ENCODE measurements around the gene RING1. TPM values are rescaled to one million over a fixed set of nuclear protein-coding genes. Genes with fewer than 3 reads are reported as not detected.

Gene RING1
- total RNA-seq, 1 experiment from 2014 or later: 31.0 TPM

- H3K27me3 Mint-ChIP-seq (ENCODE audit: low read depth): no peaks in the 10 kb centered on the region
- H3K23ac ChIP-seq (ENCODE audit: insufficient read length, low read depth, low read length): no peak overlapping the region
- DNase-seq: no peak
- H3K14ac ChIP-seq (ENCODE audit: insufficient read depth, low read length): no peak overlapping the region
- H3K36me3 Mint-ChIP-seq (ENCODE audit: insufficient read depth in 1 of 3, low read depth in 3 of 3): peaks cover 12 to 55% (median 41%) of the 10 kb centered on the region in 3 experiments
- H4K5ac ChIP-seq (ENCODE audit: insufficient read length, low read depth, low read length): no peak overlapping the region
- no peaks in the 10 kb centered on the region for H3K9me3 Mint-ChIP-seq
- H4K20me1 ChIP-seq (ENCODE audit: control insufficient read depth, insufficient read depth, insufficient read length): no peaks in the 10 kb centered on the region
- no peak overlapping the region for H2BK15ac ChIP-seq (ENCODE audit: low read depth, low read length)
- H3K27ac ChIP-seq (ENCODE audit: insufficient read length, low read depth, low read length): no peak overlapping the region
- H3K27ac Mint-ChIP-seq: no peak overlapping the region
- no peak overlapping the region for H3T11ph ChIP-seq (ENCODE audit: low read length)
- H2AK5ac ChIP-seq (ENCODE audit: insufficient read length, low read length): no peak overlapping the region
- no peak overlapping the region for H2BK5ac ChIP-seq (ENCODE audit: insufficient read length, low read length)
- H3K9ac ChIP-seq (ENCODE audit: extremely low read depth, insufficient read length, low read length): no peak overlapping the region
- H4K8ac ChIP-seq (replicated peaks; ENCODE audit: insufficient read length, low read depth, low read length): no peak overlapping the region
- no peak overlapping the region for H2BK120ac ChIP-seq (ENCODE audit: low read depth, low read length, poor library complexity, severe bottlenecking)
- no peak overlapping the region for H2BK12ac ChIP-seq (ENCODE audit: insufficient read length, low read depth, low read length)
- H3K4me1 Mint-ChIP-seq: 0 out of 4 replicates have a peak, but pooled peaks cover 0 to 3% of the 10 kb centered on the region in 2 experiments
- H3K4me2 ChIP-seq (ENCODE audit: insufficient read depth, insufficient read length, low read length): no peak overlapping the region
- no CpG with 5 or more reads among the region's 5 CpGs for WGBS (ENCODE audit: extremely low coverage, insufficient read length, low lambda C conversion rate)
- H3K23me2 ChIP-seq (ENCODE audit: insufficient read length, low read depth, low read length, poor library complexity, severe bottlenecking): no peaks in the 10 kb centered on the region
- H3K9me3 ChIP-seq (ENCODE audit: control insufficient read depth, low read depth, low read length): no peaks in the 10 kb centered on the region
- no peaks in the 10 kb centered on the region for H3K27me3 ChIP-seq (ENCODE audit: insufficient read depth, low read length)
- H2BK20ac ChIP-seq (ENCODE audit: low read depth, low read length, poor library complexity, severe bottlenecking): no peak overlapping the region
- no peak overlapping the region for H3K4ac ChIP-seq (ENCODE audit: low read depth, low read length)
- no peak overlapping the region for H3K56ac ChIP-seq (ENCODE audit: insufficient read length, low read depth, low read length)
- H3K4me3 Mint-ChIP-seq: no peak overlapping the region
- H3K4me1 ChIP-seq (ENCODE audit: insufficient read depth, low read length): no peaks in the 10 kb centered on the region
- no peak overlapping the region for H2AFZ ChIP-seq (ENCODE audit: low read length)
- no peak for TF ChIP-seq CTCF (conservative IDR thresholded peaks at IDR 0.05)
- no peaks in the 10 kb centered on the region for H3K79me2 ChIP-seq (ENCODE audit: insufficient read depth, low read length)
- no peak overlapping the region for H4K91ac ChIP-seq (ENCODE audit: insufficient read length, low read depth, low read length)
- H3K79me1 ChIP-seq (ENCODE audit: insufficient read depth, low read depth, low read length, poor library complexity, severe bottlenecking): no peaks in the 10 kb centered on the region
- no peak overlapping the region for H3K18ac ChIP-seq (ENCODE audit: insufficient read length, low read depth, low read length)
Measured at GRCh38 chr6:33259032-33259431, 50.7 kb downstream of the RING1 start.

Small RNA genes lying within 50 kb of the gene (microRNA-seq; reads per million reads assigned to microRNA genes)
- 0.35 reads per million for gene MIR219A1 (ENCODE audit: borderline microRNAs expressed)

Other genes with a start within 250 kb of the RING1 start
- gene BRD2, start 239.9 kb upstream of the RING1 start, total RNA-seq (2021): 244 and 252 TPM in 2 replicates
- gene HLA-DOA, start 198.9 kb upstream of the RING1 start, total RNA-seq (2021): 15.3 and 15.6 TPM in 2 replicates
- 2.6 and 4.0 TPM in 2 replicates for gene HLA-DPA1, start 134.9 kb upstream of the RING1 start, total RNA-seq (2021)
- 23.4 and 23.6 TPM in 2 replicates for gene HLA-DPB1, start 132.5 kb upstream of the RING1 start, total RNA-seq (2021)
- gene COL11A2, start 16.0 kb upstream of the RING1 start, total RNA-seq (2021): 2.0 and 2.3 TPM in 2 replicates
- 14.8 and 16.8 TPM in 2 replicates for gene RXRB, start 7.8 kb upstream of the RING1 start, total RNA-seq (2021)
- 105 and 107 TPM in 2 replicates for gene SLC39A7, start 7.6 kb upstream of the RING1 start, total RNA-seq (2021)
- 5.5 and 7.1 TPM in 2 replicates for gene HSD17B8, start 3.8 kb upstream of the RING1 start, total RNA-seq (2021)
- gene VPS52, start 63.4 kb downstream of the RING1 start, total RNA-seq (2021): 46.9 and 47.1 TPM in 2 replicates
- 3,216 and 3,296 TPM in 2 replicates for gene RPS18, start 63.6 kb downstream of the RING1 start, total RNA-seq (2021)
- gene B3GALT4, start 68.6 kb downstream of the RING1 start, total RNA-seq (2021): 3.2 and 3.4 TPM in 2 replicates
- 99.2 and 110 TPM in 2 replicates for gene WDR46, start 80.7 kb downstream of the RING1 start, total RNA-seq (2021)
- gene PFDN6, start 81.1 kb downstream of the RING1 start, total RNA-seq (2021): 85.8 and 90.7 TPM in 2 replicates
- gene RGL2, start 90.4 kb downstream of the RING1 start, total RNA-seq (2021): 70.5 and 74.3 TPM in 2 replicates
- gene TAPBP, start 105.6 kb downstream of the RING1 start, total RNA-seq (2021): 28.2 and 29.5 TPM in 2 replicates
- gene ZBTB22, start 109.2 kb downstream of the RING1 start, total RNA-seq (2021): 8.1 TPM in 2 replicates
- gene DAXX, start 114.5 kb downstream of the RING1 start, total RNA-seq (2021): 80.2 and 80.4 TPM in 2 replicates
- 73.1 and 73.8 TPM in 2 replicates for gene KIFC1, start 183.3 kb downstream of the RING1 start, total RNA-seq (2021)
- 49.8 and 56.8 TPM in 2 replicates for gene PHF1, start 202.5 kb downstream of the RING1 start, total RNA-seq (2021)
- 257 and 264 TPM in 2 replicates for gene CUTA, start 209.6 kb downstream of the RING1 start, total RNA-seq (2021)
- 111 and 121 TPM in 2 replicates for gene SYNGAP1, start 211.6 kb downstream of the RING1 start, total RNA-seq (2021)
- 48.1 and 53.1 TPM in 2 replicates for gene ZBTB9, start 246.1 kb downstream of the RING1 start, total RNA-seq (2021)